SU-DHL-6 (cell line): ENCODE measurements around the gene POTEG.
"Not testable (repeated sequence)": the region's sequence is repeated elsewhere in the genome, so short reads cannot be mapped to it uniquely, and the experiment has no call there.

Experiments used
- CTCF ChIP-seq: fragments of 200-600 bp; sonication (generic); IDR thresholded peaks from one replicate; pipeline ENCODE4 v1.5.1; 2017; ENCODE audit warnings: antibody characterized with exemption, mild to moderate bottlenecking, low read length, moderate library complexity; ENCODE audit not compliant: insufficient read depth, poor library complexity, severe bottlenecking
- EZH2phosphoT487 ChIP-seq: fragments of 200-600 bp; sonication (generic), shearing (Covaris generic); conservative IDR thresholded peaks from 2 replicates; pipeline ENCODE4 v1.6.1; 2018; ENCODE audit warnings: mild to moderate bottlenecking, antibody characterized with exemption, low read length, moderate library complexity, mixed read lengths

GRCh38 chr14:19481421-19481820 lies 47.3 kb upstream of the POTEG start:
- TF ChIP-seq CTCF, EZH2phosphoT487: not testable (repeated sequence)
